IMR-90 (cell line): ENCODE measurements around the gene LEMD1. TPM values are rescaled to one million over a fixed set of nuclear protein-coding genes. Genes with fewer than 3 reads are reported as not detected.

ENCODE experiments used
- ATAC-seq: fragments of 200-7000 bp; cut with Tn5 transposase; 2 replicates; pipeline ENCODE4 v1.9.1; 2020; ENCODE audit warnings: low read depth, mild to moderate bottlenecking, moderate library complexity
- BruUV-seq: library from RNA; stranded (reverse); fragments of 400-500 nt; replicated peaks from 2 replicates; lab custom pipeline; 2021; lab: Mats Ljungman, UMichigan
- CTCF ChIA-PET: fragments of 300-600 bp; formaldehyde crosslinking; extraction: SDS; loops from one replicate; lab custom pipeline; 2021; ENCODE audit warnings: antibody characterized with exemption; lab: Yijun Ruan, JAX
- POLR2A ChIA-PET: fragments of 300-600 bp; sonication (Branson Sonifier 250); formaldehyde crosslinking; loops from one replicate; lab custom pipeline; 2022; ENCODE audit warnings: antibody characterized with exemption; ENCODE audit not compliant: unreplicated experiment; lab: Charles Lee
- DNase-seq: peaks from one replicate; pipeline ENCODE4 v3.0.0; 2013
- H2AFZ ChIP-seq: replicated peaks from 2 replicates; pipeline ENCODE3; 2013; ENCODE audit warnings: low read length, mild to moderate bottlenecking; ENCODE audit not compliant: poor library complexity
- H2AK5ac ChIP-seq: 2 replicates; pipeline ENCODE4 v1.6.1; 2013; ENCODE audit warnings: low read depth, low read length, inconsistent platforms
- H2AK9ac ChIP-seq: replicated peaks from 2 replicates; pipeline ENCODE3; 2013; ENCODE audit warnings: mild to moderate bottlenecking, low read depth, low read length, moderate library complexity; ENCODE audit not compliant: poor library complexity
- H2BK120ac ChIP-seq: 2 replicates; pipeline ENCODE4 v1.6.1; 2013; ENCODE audit warnings: low read depth, low read length, inconsistent platforms
- H2BK15ac ChIP-seq: 3 replicates; pipeline ENCODE4 v1.6.1; 2013; ENCODE audit warnings: low read depth, low read length, inconsistent platforms
- H2BK20ac ChIP-seq: 2 replicates; pipeline ENCODE4 v1.6.1; 2013; ENCODE audit warnings: low read depth, mild to moderate bottlenecking, inconsistent platforms, low read length, moderate library complexity
- H2BK5ac ChIP-seq: 2 replicates; pipeline ENCODE4 v1.6.1; 2013; ENCODE audit warnings: mild to moderate bottlenecking, low read depth, low read length, inconsistent platforms; ENCODE audit not compliant: poor library complexity, severe bottlenecking
- H3K14ac ChIP-seq: replicated peaks from 2 replicates; pipeline ENCODE4 v1.6.1; 2013; ENCODE audit warnings: low read depth, low read length, inconsistent platforms
- H3K18ac ChIP-seq: 2 replicates; pipeline ENCODE4 v1.6.1; 2013; ENCODE audit warnings: low read depth, low read length, control low read depth
- H3K23ac ChIP-seq: 2 replicates; pipeline ENCODE4 v1.6.1; 2013; ENCODE audit warnings: low read depth, low read length, inconsistent platforms
- H3K27ac ChIP-seq: 2 replicates; pipeline ENCODE4 v1.5.1; 2013; ENCODE audit warnings: mild to moderate bottlenecking, control low read depth, low read length; ENCODE audit not compliant: insufficient read depth
- H3K27me3 ChIP-seq: 2 replicates; pipeline ENCODE4 v1.6.1; 2013; ENCODE audit warnings: low read length; ENCODE audit not compliant: control insufficient read depth, insufficient read depth
- H3K36me3 ChIP-seq: 2 replicates; pipeline ENCODE4 v1.6.1; 2013; ENCODE audit warnings: low read length, mixed read lengths; ENCODE audit not compliant: control insufficient read depth, insufficient read depth
- H3K4ac ChIP-seq: 2 replicates; pipeline ENCODE4 v1.6.1; 2013; ENCODE audit warnings: low read depth, low read length, inconsistent platforms
- H3K4me1 ChIP-seq: 2 replicates; pipeline ENCODE4 v1.6.1; 2013; ENCODE audit warnings: low read length, mixed read lengths; ENCODE audit not compliant: control insufficient read depth, insufficient read depth
- H3K4me2 ChIP-seq: 2 replicates; pipeline ENCODE4 v1.6.1; 2013; ENCODE audit warnings: low read depth, mild to moderate bottlenecking, control low read depth, low read length, moderate library complexity
- H3K4me3 ChIP-seq: 2 replicates; pipeline ENCODE4 v1.5.1; 2013; ENCODE audit warnings: low read depth, mild to moderate bottlenecking, control low read depth, low read length, moderate library complexity; ENCODE audit not compliant: insufficient read depth
- H3K56ac ChIP-seq: 2 replicates; pipeline ENCODE4 v1.6.1; 2013; ENCODE audit warnings: low read length, inconsistent platforms; ENCODE audit not compliant: insufficient read depth; ENCODE audit errors: extremely low read depth
- H3K79me1 ChIP-seq, 2 experiments: 2 replicates each; pipeline ENCODE4 v1.6.1; 2013; ENCODE audit warnings: low read length in 2 of 2, inconsistent platforms in 1 of 2, low read depth in 1 of 2
- H3K9ac ChIP-seq: 2 replicates; pipeline ENCODE4 v1.6.1; 2013; ENCODE audit warnings: low read depth, low read length, control low read depth
- H3K9me1 ChIP-seq: 2 replicates; pipeline ENCODE4 v1.6.1; 2013; ENCODE audit warnings: low read length, inconsistent platforms; ENCODE audit not compliant: insufficient read depth
- H3K9me3 ChIP-seq: 2 replicates; pipeline ENCODE4 v1.6.1; 2013; ENCODE audit warnings: low read length; ENCODE audit not compliant: control insufficient read depth, insufficient read depth
- H4K20me1 ChIP-seq: 2 replicates; pipeline ENCODE4 v1.6.1; 2013; ENCODE audit warnings: low read length, inconsistent platforms; ENCODE audit not compliant: insufficient read depth
- H4K5ac ChIP-seq: 2 replicates; pipeline ENCODE4 v1.6.1; 2013; ENCODE audit warnings: mild to moderate bottlenecking, low read depth, low read length, control low read depth
- H4K8ac ChIP-seq, 2 experiments: 2 replicates each; pipeline ENCODE4 v1.6.1; 2013; ENCODE audit warnings: low read depth in 2 of 2, low read length in 2 of 2, control low read depth in 1 of 2, inconsistent platforms in 1 of 2
- H4K91ac ChIP-seq: 2 replicates; pipeline ENCODE4 v1.6.1; 2013; ENCODE audit warnings: low read depth, low read length, inconsistent platforms; ENCODE audit not compliant: insufficient read depth
- CHD1 ChIP-seq: IDR thresholded peaks from 2 replicates; pipeline ENCODE4 v1.6.1; 2012; ENCODE audit warnings: low read depth, low read length, improper control_type of control experiment
- CTCF ChIP-seq: conservative IDR thresholded peaks from 2 replicates; pipeline ENCODE4 v1.5.1; 2012; ENCODE audit warnings: mild to moderate bottlenecking, low read depth, low read length, improper control_type of control experiment
- MXI1 ChIP-seq: IDR thresholded peaks from 2 replicates; pipeline ENCODE4 v1.6.1; 2012; ENCODE audit warnings: low read depth, mild to moderate bottlenecking, low read length, moderate library complexity, borderline replicate concordance
- RAD21 ChIP-seq: IDR thresholded peaks from 2 replicates; pipeline ENCODE4 v1.6.1; 2012; ENCODE audit warnings: low read length, improper control_type of control experiment
- SMC3 ChIP-seq: fragments of 150-350 bp; IDR thresholded peaks from 2 replicates; pipeline ENCODE4 v1.6.1; 2016; ENCODE audit warnings: low read depth, mild to moderate bottlenecking, antibody characterized with exemption, low read length, moderate library complexity
- WGBS, 2 experiments: methylation state at CpG; one replicate each; pipeline versions ENCODE4 v1.1.5 to v1.1.7; 2013; ENCODE audit warnings: missing lambda C conversion rate in 2 of 2; ENCODE audit not compliant: insufficient read length in 1 of 2; ENCODE audit errors: extremely low coverage in 2 of 2; 5-methylcytosine and 5-hydroxymethylcytosine counted together
- dilution Hi-C: fragments of 300-500 bp; cut with HindIII; formaldehyde crosslinking; loops from one replicate; pipeline ENCODE4 v1.14.3; 2018; ENCODE audit warnings: low sequenced_read_pairs; ENCODE audit not compliant: unreplicated experiment
- in situ Hi-C: fragments of 300-500 bp; cut with MboI; formaldehyde crosslinking; loops from 3 replicates; pipeline ENCODE4 v1.14.3; 2019; ENCODE audit warnings: low sequenced_read_pairs, inconsistent platforms, mixed read lengths
- intact Hi-C: fragments of 100-400 bp; cut with micrococcal nuclease; formaldehyde crosslinking; loops from 2 replicates; pipeline ENCODE4 v1.10.0; 2022
- polyA plus RNA-seq, 3 experiments: library from polyadenylated mRNA; depleted of rRNA; stranded (reverse); fragments of >200 nt; gene quantifications; 2 replicates each; pipeline ENCODE4 v1.2.3, GENCODE V29; 2012; ENCODE audit warnings: low replicate concordance in 1 of 3
- total RNA-seq: library from RNA; depleted of rRNA; stranded (reverse); fragments of >200 nt; gene quantifications from 2 replicates; pipeline ENCODE4 v1.2.3, GENCODE V29; 2012

LEMD1 gene
- total and polyA plus RNA-seq, 2 of the 4 experiments (the other 2 are of a cell fraction) = not detected

GRCh38 chr1:205354259-205355074, 67.4 kb downstream of the LEMD1 start:
- no peak overlapping the region for H3K4me2 ChIP-seq
- no peaks in the 10 kb centered on the region; the same call in 1 of the 2 replicates for H3K4me1 ChIP-seq
- no peak overlapping the region for H2BK20ac ChIP-seq
- no peak overlapping the region for H2AFZ ChIP-seq
- no peak overlapping the region for H4K5ac ChIP-seq
- H3K18ac ChIP-seq = no peak overlapping the region
- no peak overlapping the region for H2BK120ac ChIP-seq
- H3K27ac ChIP-seq = no peak overlapping the region
- peaks cover 47% of the 10 kb centered on the region for H3K27me3 ChIP-seq
- no peak overlapping the region for H2BK15ac ChIP-seq
- 39% methylated on average over 3 of the region's 5 CpGs; no CpG with 5 or more reads in 1 of the 2 experiments for WGBS, 2 experiments
- no peaks in the 10 kb centered on the region for H3K36me3 ChIP-seq
- H3K23ac ChIP-seq = no peak overlapping the region
- CTCF ChIA-PET = interaction anchor here (0.7 to 2.0 kb wide), 23 partner anchors 9 to 304 kb away, joined by 3 to 35 read pairs (median 4); no protein-coding TSS in a partner anchor
- H3K4ac ChIP-seq = no peak overlapping the region
- no peak overlapping the region for H3K56ac ChIP-seq
- BruUV-seq = no TSS peak
- no peaks in the 10 kb centered on the region for H4K20me1 ChIP-seq
- no peak overlapping the region for H4K91ac ChIP-seq
- no peak overlapping the region for H3K4me3 ChIP-seq
- TF ChIP-seq SMC3 = peak; percentile 97
- no peak for TF ChIP-seq CHD1
- TF ChIP-seq MXI1 = no peak
- TF ChIP-seq RAD21 = peak; percentile 81
- TF ChIP-seq CTCF = peak; percentile 90
- H2AK5ac ChIP-seq = no peak overlapping the region
- no peak overlapping the region for H4K8ac ChIP-seq
- H2BK5ac ChIP-seq = no peak overlapping the region
- DNase-seq (peak; percentile 76), ATAC-seq (peak; percentile 85)
- no peak overlapping the region for H2AK9ac ChIP-seq
- no peaks in the 10 kb centered on the region for H3K79me1 ChIP-seq
- dilution Hi-C loops (no loop called here), intact Hi-C loops (loop anchor here (1.0 to 10.0 kb wide), 4 partner anchors 76 to 300 kb away; no protein-coding TSS in a partner anchor), in situ Hi-C loops (loop anchor here (5.0 kb wide), 1 partner anchor 133 kb away; no protein-coding TSS in a partner anchor)
- H3K9me1 ChIP-seq = no peaks in the 10 kb centered on the region
- POLR2A ChIA-PET = interaction anchor here (0.5 kb wide), 1 partner anchor 125 kb away, joined by 4 read pairs; no protein-coding TSS in a partner anchor
- no peaks in the 10 kb centered on the region for H3K9me3 ChIP-seq
- no peak overlapping the region for H3K14ac ChIP-seq
- H3K9ac ChIP-seq = no peak overlapping the region
